Measurements from ENCODE around the gene SSRP1. TPM values are rescaled to one million over a fixed set of nuclear protein-coding genes. Genes with fewer than 3 reads are reported as not detected.

Gene SSRP1
- total and polyA plus RNA-seq, 2 experiments from 2014 or later, result 205 to 216 TPM

GRCh38 chr11:57357856-57358255 lies 22.2 kb upstream of the SSRP1 start:
- Mint-ChIP-seq H3K27ac (no peak overlapping the region), H3K9me3 (no peaks in the 10 kb centered on the region), H3K27me3 (ENCODE audit: insufficient read depth, low read depth, poor library complexity) (peaks cover 3% of the 10 kb centered on the region), H3K36me3 (ENCODE audit: low read depth) (no peaks in the 10 kb centered on the region), H3K4me1 (peaks cover 10% of the 10 kb centered on the region; the same call in 2 of the 3 replicates), H3K4me3 (no peak overlapping the region)
- Histone ChIP-seq H3K4me1 (ENCODE audit: insufficient read depth) (peaks cover 11% of the 10 kb centered on the region; the same call in 1 of the 2 replicates), H3K36me3 (ENCODE audit: insufficient read depth) (no peaks in the 10 kb centered on the region), H4K20me1 (replicated peaks; ENCODE audit: insufficient read depth) (no peaks in the 10 kb centered on the region), H3K79me2 (replicated peaks; ENCODE audit: insufficient read depth) (no peaks in the 10 kb centered on the region), H3K27me3 (ENCODE audit: insufficient read depth) (no peaks in the 10 kb centered on the region), H3K9me2 (ENCODE audit: insufficient read depth) (no peaks in the 10 kb centered on the region), H3K27ac (ENCODE audit: low read depth) (no peak overlapping the region), H3K4me2 (no peak overlapping the region), H3F3A (replicated peaks; ENCODE audit: low read depth) (no peaks in the 10 kb centered on the region), H3K4me3 (no peak overlapping the region), H2AFZ (no peak overlapping the region)
- TF ChIP-seq, protein P1, sequence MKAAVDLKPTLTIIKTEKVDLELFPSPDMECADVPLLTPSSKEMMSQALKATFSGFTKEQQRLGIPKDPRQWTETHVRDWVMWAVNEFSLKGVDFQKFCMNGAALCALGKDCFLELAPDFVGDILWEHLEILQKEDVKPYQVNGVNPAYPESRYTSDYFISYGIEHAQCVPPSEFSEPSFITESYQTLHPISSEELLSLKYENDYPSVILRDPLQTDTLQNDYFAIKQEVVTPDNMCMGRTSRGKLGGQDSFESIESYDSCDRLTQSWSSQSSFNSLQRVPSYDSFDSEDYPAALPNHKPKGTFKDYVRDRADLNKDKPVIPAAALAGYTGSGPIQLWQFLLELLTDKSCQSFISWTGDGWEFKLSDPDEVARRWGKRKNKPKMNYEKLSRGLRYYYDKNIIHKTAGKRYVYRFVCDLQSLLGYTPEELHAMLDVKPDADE (IDR thresholded peaks at IDR 0.05), result no peak
- TF ChIP-seq POLR2AphosphoS5 (IDR thresholded peaks at IDR 0.05; ENCODE audit: low read depth), result no peak
- TF ChIP-seq, protein P2, sequence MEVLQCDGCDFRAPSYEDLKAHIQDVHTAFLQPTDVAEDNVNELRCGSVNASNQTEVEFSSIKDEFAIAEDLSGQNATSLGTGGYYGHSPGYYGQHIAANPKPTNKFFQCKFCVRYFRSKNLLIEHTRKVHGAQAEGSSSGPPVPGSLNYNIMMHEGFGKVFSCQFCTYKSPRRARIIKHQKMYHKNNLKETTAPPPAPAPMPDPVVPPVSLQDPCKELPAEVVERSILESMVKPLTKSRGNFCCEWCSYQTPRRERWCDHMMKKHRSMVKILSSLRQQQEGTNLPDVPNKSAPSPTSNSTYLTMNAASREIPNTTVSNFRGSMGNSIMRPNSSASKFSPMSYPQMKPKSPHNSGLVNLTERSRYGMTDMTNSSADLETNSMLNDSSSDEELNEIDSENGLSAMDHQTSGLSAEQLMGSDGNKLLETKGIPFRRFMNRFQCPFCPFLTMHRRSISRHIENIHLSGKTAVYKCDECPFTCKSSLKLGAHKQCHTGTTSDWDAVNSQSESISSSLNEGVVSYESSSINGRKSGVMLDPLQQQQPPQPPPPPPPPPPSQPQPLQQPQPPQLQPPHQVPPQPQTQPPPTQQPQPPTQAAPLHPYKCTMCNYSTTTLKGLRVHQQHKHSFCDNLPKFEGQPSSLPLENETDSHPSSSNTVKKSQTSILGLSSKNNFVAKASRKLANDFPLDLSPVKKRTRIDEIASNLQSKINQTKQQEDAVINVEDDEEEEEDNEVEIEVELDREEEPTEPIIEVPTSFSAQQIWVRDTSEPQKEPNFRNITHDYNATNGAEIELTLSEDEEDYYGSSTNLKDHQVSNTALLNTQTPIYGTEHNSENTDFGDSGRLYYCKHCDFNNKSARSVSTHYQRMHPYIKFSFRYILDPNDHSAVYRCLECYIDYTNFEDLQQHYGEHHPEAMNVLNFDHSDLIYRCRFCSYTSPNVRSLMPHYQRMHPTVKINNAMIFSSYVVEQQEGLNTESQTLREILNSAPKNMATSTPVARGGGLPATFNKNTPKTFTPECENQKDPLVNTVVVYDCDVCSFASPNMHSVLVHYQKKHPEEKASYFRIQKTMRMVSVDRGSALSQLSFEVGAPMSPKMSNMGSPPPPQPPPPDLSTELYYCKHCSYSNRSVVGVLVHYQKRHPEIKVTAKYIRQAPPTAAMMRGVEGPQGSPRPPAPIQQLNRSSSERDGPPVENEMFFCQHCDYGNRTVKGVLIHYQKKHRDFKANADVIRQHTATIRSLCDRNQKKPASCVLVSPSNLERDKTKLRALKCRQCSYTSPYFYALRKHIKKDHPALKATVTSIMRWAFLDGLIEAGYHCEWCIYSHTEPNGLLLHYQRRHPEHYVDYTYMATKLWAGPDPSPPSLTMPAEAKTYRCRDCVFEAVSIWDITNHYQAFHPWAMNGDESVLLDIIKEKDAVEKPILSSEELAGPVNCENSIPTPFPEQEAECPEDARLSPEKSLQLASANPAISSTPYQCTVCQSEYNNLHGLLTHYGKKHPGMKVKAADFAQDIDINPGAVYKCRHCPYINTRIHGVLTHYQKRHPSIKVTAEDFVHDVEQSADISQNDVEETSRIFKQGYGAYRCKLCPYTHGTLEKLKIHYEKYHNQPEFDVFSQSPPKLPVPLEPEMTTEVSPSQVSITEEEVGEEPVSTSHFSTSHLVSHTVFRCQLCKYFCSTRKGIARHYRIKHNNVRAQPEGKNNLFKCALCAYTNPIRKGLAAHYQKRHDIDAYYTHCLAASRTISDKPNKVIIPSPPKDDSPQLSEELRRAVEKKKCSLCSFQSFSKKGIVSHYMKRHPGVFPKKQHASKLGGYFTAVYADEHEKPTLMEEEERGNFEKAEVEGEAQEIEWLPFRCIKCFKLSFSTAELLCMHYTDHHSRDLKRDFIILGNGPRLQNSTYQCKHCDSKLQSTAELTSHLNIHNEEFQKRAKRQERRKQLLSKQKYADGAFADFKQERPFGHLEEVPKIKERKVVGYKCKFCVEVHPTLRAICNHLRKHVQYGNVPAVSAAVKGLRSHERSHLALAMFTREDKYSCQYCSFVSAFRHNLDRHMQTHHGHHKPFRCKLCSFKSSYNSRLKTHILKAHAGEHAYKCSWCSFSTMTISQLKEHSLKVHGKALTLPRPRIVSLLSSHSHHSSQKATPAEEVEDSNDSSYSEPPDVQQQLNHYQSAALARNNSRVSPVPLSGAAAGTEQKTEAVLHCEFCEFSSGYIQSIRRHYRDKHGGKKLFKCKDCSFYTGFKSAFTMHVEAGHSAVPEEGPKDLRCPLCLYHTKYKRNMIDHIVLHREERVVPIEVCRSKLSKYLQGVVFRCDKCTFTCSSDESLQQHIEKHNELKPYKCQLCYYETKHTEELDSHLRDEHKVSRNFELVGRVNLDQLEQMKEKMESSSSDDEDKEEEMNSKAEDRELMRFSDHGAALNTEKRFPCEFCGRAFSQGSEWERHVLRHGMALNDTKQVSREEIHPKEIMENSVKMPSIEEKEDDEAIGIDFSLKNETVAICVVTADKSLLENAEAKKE (CRISPR knock-in tag; IDR thresholded peaks at IDR 0.05), result no peak
- TF ChIP-seq, protein P3, sequence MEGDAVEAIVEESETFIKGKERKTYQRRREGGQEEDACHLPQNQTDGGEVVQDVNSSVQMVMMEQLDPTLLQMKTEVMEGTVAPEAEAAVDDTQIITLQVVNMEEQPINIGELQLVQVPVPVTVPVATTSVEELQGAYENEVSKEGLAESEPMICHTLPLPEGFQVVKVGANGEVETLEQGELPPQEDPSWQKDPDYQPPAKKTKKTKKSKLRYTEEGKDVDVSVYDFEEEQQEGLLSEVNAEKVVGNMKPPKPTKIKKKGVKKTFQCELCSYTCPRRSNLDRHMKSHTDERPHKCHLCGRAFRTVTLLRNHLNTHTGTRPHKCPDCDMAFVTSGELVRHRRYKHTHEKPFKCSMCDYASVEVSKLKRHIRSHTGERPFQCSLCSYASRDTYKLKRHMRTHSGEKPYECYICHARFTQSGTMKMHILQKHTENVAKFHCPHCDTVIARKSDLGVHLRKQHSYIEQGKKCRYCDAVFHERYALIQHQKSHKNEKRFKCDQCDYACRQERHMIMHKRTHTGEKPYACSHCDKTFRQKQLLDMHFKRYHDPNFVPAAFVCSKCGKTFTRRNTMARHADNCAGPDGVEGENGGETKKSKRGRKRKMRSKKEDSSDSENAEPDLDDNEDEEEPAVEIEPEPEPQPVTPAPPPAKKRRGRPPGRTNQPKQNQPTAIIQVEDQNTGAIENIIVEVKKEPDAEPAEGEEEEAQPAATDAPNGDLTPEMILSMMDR (conservative IDR thresholded peaks at IDR 0.05; ENCODE audit: low read depth in 2 of 2), result no peak
- no peak for TF ChIP-seq EZH2phosphoT487 (IDR thresholded peaks at IDR 0.05; ENCODE audit: unreplicated experiment)
- no peak for TF ChIP-seq JUNB (IDR thresholded peaks at IDR 0.05; ENCODE audit: unreplicated experiment)
- TF ChIP-seq NANOG (IDR thresholded peaks at IDR 0.05; ENCODE audit: borderline replicate concordance), result no peak
- no peak for TF ChIP-seq EZH2 (IDR thresholded peaks at IDR 0.05; ENCODE audit: low read depth, unreplicated experiment)
- ATAC-seq (no peak), DNase-seq (ENCODE audit: low spot score) (no peak)
